Breast epithelium (tissue), 4 donors: ENCODE results near the gene AKR1E2. TPM values are rescaled to one million over a fixed set of nuclear protein-coding genes. Genes with fewer than 3 reads are reported as not detected.

Experiments
- DNase-seq, 2 donors: peaks; one replicate each; pipeline ENCODE4 v3.0.0-alpha.2; 2019; ENCODE audit warnings: low spot score in 2 of 2
- H3K27ac ChIP-seq, 2 donors: fragments of 200-600 bp; sonication (generic) in 1 of 2; one replicate each; pipeline ENCODE4 v1.5.1; 2016 to 2019; ENCODE audit warnings: mild to moderate bottlenecking in 1 of 2
- H3K27me3 ChIP-seq, 2 donors: fragments of 200-600 bp; sonication (generic) in 1 of 2; one replicate each; pipeline versions ENCODE4 v1.5.1 to v1.6.0; 2017 to 2019; ENCODE audit warnings: control low read depth in 1 of 2, mild to moderate bottlenecking in 1 of 2
- H3K36me3 ChIP-seq: fragments of 200-600 bp; one replicate; pipeline ENCODE4 v1.5.1; 2019
- H3K4me1 ChIP-seq, 2 donors: fragments of 200-600 bp; sonication (generic); one replicate each; pipeline ENCODE4 v1.5.1; 2016 to 2019; ENCODE audit warnings: control low read depth in 1 of 2
- H3K4me3 ChIP-seq, 3 donors: fragments of 200-600 bp; sonication (generic); 1 replicate in 2 of 3; 2 replicates in 1 of 3; pipeline ENCODE4 v1.5.1; 2016 to 2019; ENCODE audit warnings: mild to moderate bottlenecking in 3 of 3, moderate library complexity in 2 of 3
- H3K9me3 ChIP-seq, 2 donors: fragments of 200-600 bp; sonication (generic) in 1 of 2; one replicate each; pipeline ENCODE4 v1.5.1; 2016 to 2019; ENCODE audit warnings: control low read depth in 1 of 2
- CTCF ChIP-seq, 3 donors: fragments of 450-650 bp; IDR thresholded peaks; one replicate each; pipeline ENCODE4 v1.5.1; 2016 to 2017; ENCODE audit warnings: antibody characterized with exemption in 3 of 3, mild to moderate bottlenecking in 3 of 3, moderate library complexity in 3 of 3
- POLR2A ChIP-seq: fragments of 450-650 bp; IDR thresholded peaks from one replicate; pipeline ENCODE4 v1.6.1; 2016; ENCODE audit warnings: antibody characterized with exemption, mild to moderate bottlenecking, moderate library complexity
- POLR2AphosphoS5 ChIP-seq, 3 donors: sonication (generic); formaldehyde crosslinking; IDR thresholded peaks; one replicate each; pipeline ENCODE4 v1.6.1; 2017; ENCODE audit warnings: antibody characterized with exemption in 3 of 3
- intact Hi-C: fragments of 100-400 bp; cut with DNase I; formaldehyde crosslinking; loops from one replicate; pipeline ENCODE4 v1.15.1; 2023; ENCODE audit warnings: low total_unique reads
- total RNA-seq, 3 donors: library from RNA; depleted of rRNA; stranded (reverse); fragments of >200 nt; gene quantifications; one replicate each; pipeline ENCODE4 v1.1.0, GENCODE V29; 2016

The AKR1E2 gene
- total RNA-seq, 3 donors from 2014 or later, result 12.1 to 21.1 (median 15.5) TPM

- Histone ChIP-seq H3K27ac (no peak overlapping the region), H3K4me1 (no peaks in the 10 kb centered on the region), H3K27me3 (no peaks in the 10 kb centered on the region), H3K9me3 (no peaks in the 10 kb centered on the region), H3K4me3 (no peak overlapping the region), H3K36me3 (no peaks in the 10 kb centered on the region)
- DNase-seq, result no peak
- no peak for TF ChIP-seq POLR2A
- TF ChIP-seq CTCF (IDR thresholded peaks at IDR 0.05), result no peak
- no peak for TF ChIP-seq POLR2AphosphoS5 (IDR thresholded peaks at IDR 0.05)
- intact Hi-C loops, result no loop called here
Measured at GRCh38 chr10:4792381-4792780, 33.6 kb upstream of the AKR1E2 start.

DNA sequence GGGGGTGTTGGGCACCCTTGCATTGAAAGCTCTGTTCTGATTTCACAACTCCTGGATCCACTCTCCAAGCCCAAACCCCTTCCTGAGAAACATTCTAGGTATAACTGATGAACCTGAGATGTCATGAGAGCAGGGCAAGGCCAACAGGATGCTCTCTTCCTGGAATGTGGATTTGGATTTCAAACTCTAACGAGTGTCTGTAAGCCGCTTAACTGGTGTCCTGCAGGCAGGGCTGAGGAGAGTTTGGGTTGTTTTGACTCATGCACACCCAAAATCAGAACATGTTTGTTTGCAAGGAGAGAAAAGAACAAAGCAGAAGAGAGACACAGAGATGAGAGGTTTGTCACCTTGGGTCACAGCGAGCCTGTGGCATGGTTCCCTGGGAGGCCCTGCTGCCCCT, 24.6 kb upstream of the AKR1E2 start:
- Histone ChIP-seq H3K9me3 (no peaks in the 10 kb centered on the region), H3K4me3 (no peak overlapping the region), H3K27ac (no peak overlapping the region), H3K27me3 (no peaks in the 10 kb centered on the region), H3K4me1 (no peaks in the 10 kb centered on the region), H3K36me3 (no peaks in the 10 kb centered on the region)
- intact Hi-C loops, result no loop called here
- TF ChIP-seq CTCF (IDR thresholded peaks at IDR 0.05) (no peak), POLR2A (no peak), POLR2AphosphoS5 (IDR thresholded peaks at IDR 0.05) (no peak)
- no peak for DNase-seq

DNA sequence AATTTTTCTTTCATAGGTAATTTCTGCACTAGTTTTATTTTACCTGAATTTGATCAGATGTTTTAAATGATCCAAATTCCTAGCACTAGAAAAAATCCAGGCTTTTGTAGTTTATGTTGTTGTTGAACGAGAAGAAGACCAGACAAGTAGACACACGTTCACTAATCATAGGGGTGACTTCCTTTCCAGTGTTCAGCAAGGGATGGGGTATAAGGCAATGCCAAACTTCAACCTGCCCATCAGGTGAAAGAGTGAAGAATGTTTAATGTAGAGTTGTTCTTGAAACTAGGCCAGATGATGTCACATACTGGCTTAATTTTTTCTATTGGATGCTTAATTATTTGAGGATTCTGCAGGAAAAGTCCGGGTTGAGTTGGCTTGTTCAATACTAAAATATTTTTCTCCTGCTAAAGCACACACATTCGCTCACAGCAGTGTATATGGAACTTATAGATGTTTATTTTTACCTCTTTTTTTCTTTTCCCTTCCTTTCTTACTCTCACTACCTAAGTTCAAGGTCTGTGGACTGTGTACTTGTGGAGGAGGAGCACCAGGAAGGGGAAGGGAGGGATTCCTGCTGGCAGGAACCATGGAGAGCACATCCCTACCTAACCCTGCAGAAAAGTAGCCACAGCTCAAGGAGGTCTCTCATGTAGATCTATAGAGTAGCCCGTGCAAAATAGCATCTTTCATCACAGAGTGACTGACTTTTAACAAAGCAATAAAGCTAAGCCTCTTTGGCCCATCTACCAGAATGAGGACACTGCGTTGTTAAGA, 23.1 kb upstream of the AKR1E2 start:
- intact Hi-C loops, result no loop called here
- no peak for DNase-seq

DNA sequence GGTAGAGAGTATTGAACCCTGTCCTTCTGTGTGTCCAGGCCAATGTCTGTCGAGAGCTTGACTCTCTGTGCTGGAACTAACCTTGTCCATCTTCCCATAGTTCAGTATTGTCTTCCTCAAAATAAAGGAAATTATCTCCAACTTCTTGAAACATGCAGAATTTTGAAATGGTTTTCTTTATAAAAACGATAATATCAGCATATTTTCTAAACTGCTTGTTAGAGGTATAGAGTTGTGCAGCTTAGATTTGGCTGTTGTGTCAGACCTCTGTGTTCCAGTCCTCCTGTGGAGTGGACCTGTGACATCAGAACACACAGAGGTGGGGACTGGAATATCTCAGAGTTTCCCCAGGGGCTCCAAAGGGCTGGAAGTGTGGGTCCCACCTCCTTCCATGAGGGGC, 22.2 kb upstream of the AKR1E2 start:
- Histone ChIP-seq H3K27ac (no peak overlapping the region), H3K27me3 (no peaks in the 10 kb centered on the region), H3K4me3 (no peak overlapping the region), H3K9me3 (no peaks in the 10 kb centered on the region), H3K36me3 (no peaks in the 10 kb centered on the region), H3K4me1 (no peaks in the 10 kb centered on the region)
- TF ChIP-seq POLR2A (no peak), CTCF (IDR thresholded peaks at IDR 0.05) (no peak), POLR2AphosphoS5 (IDR thresholded peaks at IDR 0.05) (no peak)
- intact Hi-C loops, result no loop called here
- no peak for DNase-seq

More for the DNA sequence above, 23.1 kb upstream of the AKR1E2 start:
- Histone ChIP-seq H3K4me3 (no peak overlapping the region), H3K27me3 (no peaks in the 10 kb centered on the region), H3K9me3 (no peaks in the 10 kb centered on the region), H3K36me3 (no peaks in the 10 kb centered on the region), H3K4me1 (no peaks in the 10 kb centered on the region), H3K27ac (no peak overlapping the region)
- TF ChIP-seq POLR2A (no peak), CTCF (IDR thresholded peaks at IDR 0.05) (no peak), POLR2AphosphoS5 (IDR thresholded peaks at IDR 0.05) (no peak)

DNA sequence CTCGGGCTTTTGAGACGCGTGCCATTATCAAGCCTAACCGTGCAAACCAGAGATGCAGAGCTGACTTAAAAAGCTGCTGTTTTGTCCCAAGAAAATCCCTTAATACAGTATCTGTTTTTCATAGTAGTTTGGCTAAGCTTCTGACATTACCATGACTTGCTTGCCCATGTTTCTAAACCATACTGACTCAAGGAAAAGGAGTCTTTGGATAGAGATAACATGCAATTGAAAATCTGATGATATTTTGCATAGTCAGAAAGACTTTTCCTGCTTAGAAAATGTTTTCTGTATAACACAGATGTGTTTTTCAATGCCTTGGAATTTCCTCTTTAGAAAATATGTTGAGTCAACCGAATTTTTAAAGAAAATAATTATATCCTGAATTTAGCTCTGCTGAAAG, 21.5 kb upstream of the AKR1E2 start:
- Histone ChIP-seq H3K4me3 (no peak overlapping the region), H3K36me3 (no peaks in the 10 kb centered on the region), H3K27ac (no peak overlapping the region), H3K27me3 (no peaks in the 10 kb centered on the region), H3K9me3 (no peaks in the 10 kb centered on the region), H3K4me1 (no peaks in the 10 kb centered on the region)
- DNase-seq, result no peak
- intact Hi-C loops, result no loop called here
- TF ChIP-seq POLR2AphosphoS5 (IDR thresholded peaks at IDR 0.05) (no peak), POLR2A (no peak), CTCF (IDR thresholded peaks at IDR 0.05) (no peak)
